Measurements from ENCODE around the gene CRYBB1.

Gene CRYBB1
- total RNA-seq, result 0 reads per million in 3 donors

- no peaks in the 10 kb centered on the region for H3K36me3 ChIP-seq (ENCODE audit: control insufficient read depth, insufficient read depth, low read length)
- no peaks in the 10 kb centered on the region for H3K9me3 ChIP-seq (ENCODE audit: control insufficient read depth, low read length)
- no peaks in the 10 kb centered on the region for H3K4me1 ChIP-seq (ENCODE audit: control insufficient read depth, insufficient read depth, low read length, poor library complexity, severe bottlenecking)
- no peak for DNase-seq
- H3K4me3 ChIP-seq (ENCODE audit: insufficient read depth, low read depth, low read length, poor library complexity, severe bottlenecking), result no peak within 1 kb of the TSS
- no peaks in the 10 kb centered on the region for H3K27me3 ChIP-seq (replicated peaks; ENCODE audit: control insufficient read depth, insufficient read depth, low read length, poor library complexity, severe bottlenecking)
- no peak within 1 kb of the TSS for H3K27ac ChIP-seq (ENCODE audit: insufficient read depth, low read length, poor library complexity, severe bottlenecking)
These were observed at the start of gene CRYBB1 for GRCh38 chr22:26617271-26618199. Gene CRYBB1, minus strand, starts transcription at chr22:26618027. Its CDS starts 1,708 bp downstream, at chr22:26616319.

DNA sequence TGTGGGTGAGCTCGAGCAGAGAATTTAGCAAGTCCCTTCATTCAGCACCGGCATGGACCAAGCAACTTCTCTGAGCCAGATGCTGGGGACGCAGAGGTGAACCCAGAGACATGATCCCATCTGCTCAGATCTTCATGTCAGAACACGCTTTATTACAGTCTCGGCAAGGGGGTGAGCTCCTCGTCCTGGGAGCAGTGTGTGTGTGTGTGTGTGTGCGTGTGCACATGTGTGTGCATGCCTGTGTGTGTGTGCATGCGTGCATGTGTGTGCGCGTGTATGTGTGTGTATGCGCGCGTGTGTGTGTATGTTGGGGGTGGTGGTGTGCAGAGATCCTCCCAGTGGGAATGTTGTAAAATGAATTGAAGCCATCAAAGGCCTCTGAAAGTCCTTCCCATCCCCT is 49.3 kb upstream of the CRYBB1 start:
- no peak overlapping the region for H3K4me3 ChIP-seq (ENCODE audit: insufficient read depth, low read depth, low read length, poor library complexity, severe bottlenecking)
- no peaks in the 10 kb centered on the region for H3K36me3 ChIP-seq (ENCODE audit: control insufficient read depth, insufficient read depth, low read length)
- no peaks in the 10 kb centered on the region for H3K9me3 ChIP-seq (ENCODE audit: control insufficient read depth, low read length)
- DNase-seq, result no peak
- H3K4me1 ChIP-seq (ENCODE audit: control insufficient read depth, insufficient read depth, low read length, poor library complexity, severe bottlenecking), result peaks cover 22% of the 10 kb centered on the region
- H3K27ac ChIP-seq (ENCODE audit: insufficient read depth, low read length, poor library complexity, severe bottlenecking), result no peak overlapping the region
- H3K27me3 ChIP-seq (replicated peaks; ENCODE audit: control insufficient read depth, insufficient read depth, low read length, poor library complexity, severe bottlenecking), result no peaks in the 10 kb centered on the region

- Histone ChIP-seq H3K4me1 (ENCODE audit: control insufficient read depth, insufficient read depth, low read length, poor library complexity, severe bottlenecking) (peaks cover 9% of the 10 kb centered on the region), H3K36me3 (ENCODE audit: control insufficient read depth, insufficient read depth, low read length) (no peaks in the 10 kb centered on the region), H3K27me3 (replicated peaks; ENCODE audit: control insufficient read depth, insufficient read depth, low read length, poor library complexity, severe bottlenecking) (no peaks in the 10 kb centered on the region), H3K27ac (ENCODE audit: insufficient read depth, low read length, poor library complexity, severe bottlenecking) (no peak overlapping the region), H3K4me3 (ENCODE audit: insufficient read depth, low read depth, low read length, poor library complexity, severe bottlenecking) (no peak overlapping the region), H3K9me3 (ENCODE audit: control insufficient read depth, low read length) (no peaks in the 10 kb centered on the region)
- no peak for DNase-seq
These were observed 48.0 kb upstream of the CRYBB1 start for GRCh38 chr22:26665813-26666231.

GRCh38 chr22:26663374-26663923 is 45.6 kb upstream of the CRYBB1 start:
- Histone ChIP-seq H3K36me3 (ENCODE audit: control insufficient read depth, insufficient read depth, low read length) (no peaks in the 10 kb centered on the region), H3K4me3 (ENCODE audit: insufficient read depth, low read depth, low read length, poor library complexity, severe bottlenecking) (no peak overlapping the region), H3K27me3 (replicated peaks; ENCODE audit: control insufficient read depth, insufficient read depth, low read length, poor library complexity, severe bottlenecking) (no peaks in the 10 kb centered on the region), H3K4me1 (ENCODE audit: control insufficient read depth, insufficient read depth, low read length, poor library complexity, severe bottlenecking) (peaks cover 15% of the 10 kb centered on the region), H3K27ac (ENCODE audit: insufficient read depth, low read length, poor library complexity, severe bottlenecking) (no peak overlapping the region), H3K9me3 (ENCODE audit: control insufficient read depth, low read length) (no peaks in the 10 kb centered on the region)
- DNase-seq, result no peak

- no peaks in the 10 kb centered on the region for H3K27me3 ChIP-seq (replicated peaks; ENCODE audit: control insufficient read depth, insufficient read depth, low read length, poor library complexity, severe bottlenecking)
- H3K36me3 ChIP-seq (ENCODE audit: control insufficient read depth, insufficient read depth, low read length), result no peaks in the 10 kb centered on the region
- peaks cover 27% of the 10 kb centered on the region for H3K4me1 ChIP-seq (ENCODE audit: control insufficient read depth, insufficient read depth, low read length, poor library complexity, severe bottlenecking)
- no peak overlapping the region for H3K4me3 ChIP-seq (ENCODE audit: insufficient read depth, low read depth, low read length, poor library complexity, severe bottlenecking)
- no peak overlapping the region for H3K27ac ChIP-seq (ENCODE audit: insufficient read depth, low read length, poor library complexity, severe bottlenecking)
- no peaks in the 10 kb centered on the region for H3K9me3 ChIP-seq (ENCODE audit: control insufficient read depth, low read length)
- no peak for DNase-seq
These were observed 44.3 kb upstream of the CRYBB1 start for GRCh38 chr22:26662160-26662559.

GRCh38 chr22:26660961-26661578 is 43.2 kb upstream of the CRYBB1 start:
- Histone ChIP-seq H3K4me1 (ENCODE audit: control insufficient read depth, insufficient read depth, low read length, poor library complexity, severe bottlenecking) (peaks cover 32% of the 10 kb centered on the region), H3K36me3 (ENCODE audit: control insufficient read depth, insufficient read depth, low read length) (no peaks in the 10 kb centered on the region), H3K9me3 (ENCODE audit: control insufficient read depth, low read length) (no peaks in the 10 kb centered on the region), H3K27ac (ENCODE audit: insufficient read depth, low read length, poor library complexity, severe bottlenecking) (no peak overlapping the region), H3K4me3 (ENCODE audit: insufficient read depth, low read depth, low read length, poor library complexity, severe bottlenecking) (no peak overlapping the region), H3K27me3 (replicated peaks; ENCODE audit: control insufficient read depth, insufficient read depth, low read length, poor library complexity, severe bottlenecking) (no peaks in the 10 kb centered on the region)
- no peak for DNase-seq

DNA sequence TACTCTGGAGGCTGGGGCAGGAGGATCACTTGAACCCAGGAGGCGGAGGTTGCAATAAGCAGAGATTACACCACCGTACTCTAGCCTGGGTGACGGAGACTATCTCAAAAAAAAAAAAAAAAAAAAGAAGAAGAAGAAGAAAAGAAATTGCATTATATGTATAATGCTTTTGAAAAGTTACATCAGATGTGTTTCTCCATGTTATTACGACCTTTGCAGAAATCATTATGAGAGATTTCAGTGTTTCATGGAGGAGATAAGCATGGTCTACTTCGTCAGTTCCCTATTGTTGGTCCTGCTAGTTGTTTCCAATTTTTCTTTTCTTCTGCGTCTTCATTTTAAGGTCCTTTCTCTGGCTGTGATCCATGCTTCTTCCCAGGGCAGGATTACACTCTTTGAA is 42.5 kb upstream of the CRYBB1 start:
- Histone ChIP-seq H3K27ac (ENCODE audit: insufficient read depth, low read length, poor library complexity, severe bottlenecking) (no peak overlapping the region), H3K9me3 (ENCODE audit: control insufficient read depth, low read length) (no peaks in the 10 kb centered on the region), H3K27me3 (replicated peaks; ENCODE audit: control insufficient read depth, insufficient read depth, low read length, poor library complexity, severe bottlenecking) (no peaks in the 10 kb centered on the region), H3K4me3 (ENCODE audit: insufficient read depth, low read depth, low read length, poor library complexity, severe bottlenecking) (no peak overlapping the region), H3K36me3 (ENCODE audit: control insufficient read depth, insufficient read depth, low read length) (no peaks in the 10 kb centered on the region), H3K4me1 (ENCODE audit: control insufficient read depth, insufficient read depth, low read length, poor library complexity, severe bottlenecking) (peaks cover 32% of the 10 kb centered on the region)
- DNase-seq, result no peak

DNA sequence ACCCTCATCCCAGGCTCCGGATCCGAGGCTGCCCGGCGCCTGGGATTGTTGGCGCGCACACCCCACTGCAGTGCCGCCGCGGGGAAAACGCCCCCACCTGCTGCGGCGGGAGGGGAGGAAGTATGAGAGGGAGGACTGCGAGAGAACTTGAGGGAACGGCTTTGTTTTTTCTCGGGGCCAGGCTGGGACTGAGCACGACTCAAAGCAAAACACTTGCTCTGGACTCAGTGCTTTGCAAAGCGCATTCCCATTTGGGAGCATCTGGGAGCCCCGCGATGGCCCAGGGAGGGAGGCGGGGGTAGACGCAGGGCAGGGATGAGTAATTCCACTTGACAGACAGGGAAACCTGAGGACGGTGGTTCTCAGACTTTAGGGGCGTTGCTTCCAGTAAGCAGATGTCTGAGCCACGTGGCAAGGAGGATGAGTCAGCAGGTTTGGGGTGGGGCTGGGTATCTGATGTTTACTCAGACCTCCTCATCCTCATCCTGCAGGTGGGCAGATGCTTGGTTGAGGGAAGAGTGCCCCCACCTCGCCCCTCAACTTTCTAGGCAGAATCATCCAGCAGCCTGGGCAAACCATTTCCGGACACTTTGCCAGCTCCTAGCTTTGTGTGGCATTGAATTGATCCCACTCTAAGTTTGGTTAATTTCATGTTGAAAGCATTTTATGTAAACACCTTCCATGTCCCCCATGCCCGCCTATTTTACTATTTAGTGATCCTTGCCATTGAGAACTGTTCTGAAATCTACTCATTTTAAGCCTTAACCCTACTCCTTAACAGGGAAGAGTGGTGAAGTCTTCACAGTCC is 41.0 kb upstream of the CRYBB1 start:
- Histone ChIP-seq H3K36me3 (ENCODE audit: control insufficient read depth, insufficient read depth, low read length) (no peaks in the 10 kb centered on the region), H3K9me3 (ENCODE audit: control insufficient read depth, low read length) (no peaks in the 10 kb centered on the region), H3K4me3 (ENCODE audit: insufficient read depth, low read depth, low read length, poor library complexity, severe bottlenecking) (peak overlapping the region; percentile 81), H3K27me3 (replicated peaks; ENCODE audit: control insufficient read depth, insufficient read depth, low read length, poor library complexity, severe bottlenecking) (no peaks in the 10 kb centered on the region), H3K4me1 (ENCODE audit: control insufficient read depth, insufficient read depth, low read length, poor library complexity, severe bottlenecking) (peaks cover 27% of the 10 kb centered on the region), H3K27ac (ENCODE audit: insufficient read depth, low read length, poor library complexity, severe bottlenecking) (peak overlapping the region; percentile 50)
- DNase-seq, result peak; percentile 51 to 67 (median 57)

DNA sequence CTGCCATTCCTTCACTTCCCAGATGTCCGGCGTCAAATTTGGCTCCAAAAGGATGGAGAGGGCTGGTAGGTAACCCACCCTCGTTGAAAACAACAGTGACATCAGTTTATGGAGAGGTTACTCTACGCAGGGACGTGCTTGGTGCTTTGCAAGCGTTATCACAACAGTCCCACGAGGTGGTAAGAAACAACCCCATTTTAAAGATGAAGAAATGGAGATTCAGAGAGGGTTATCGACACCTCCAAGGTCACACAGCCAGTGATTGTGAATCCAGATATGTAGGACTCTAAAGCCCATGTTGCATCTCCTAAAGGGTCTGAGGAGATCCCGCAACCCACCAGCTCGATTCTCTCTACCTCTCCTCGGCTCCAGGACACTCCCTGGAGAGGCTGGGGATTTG is 40.3 kb upstream of the CRYBB1 start:
- H3K36me3 ChIP-seq (ENCODE audit: control insufficient read depth, insufficient read depth, low read length), result no peaks in the 10 kb centered on the region
- H3K4me1 ChIP-seq (ENCODE audit: control insufficient read depth, insufficient read depth, low read length, poor library complexity, severe bottlenecking), result peaks cover 27% of the 10 kb centered on the region
- no peaks in the 10 kb centered on the region for H3K9me3 ChIP-seq (ENCODE audit: control insufficient read depth, low read length)
- no peak for DNase-seq
- peak overlapping the region; percentile 50 for H3K27ac ChIP-seq (ENCODE audit: insufficient read depth, low read length, poor library complexity, severe bottlenecking)
- H3K4me3 ChIP-seq (ENCODE audit: insufficient read depth, low read depth, low read length, poor library complexity, severe bottlenecking), result peak overlapping the region; percentile 81
- no peaks in the 10 kb centered on the region for H3K27me3 ChIP-seq (replicated peaks; ENCODE audit: control insufficient read depth, insufficient read depth, low read length, poor library complexity, severe bottlenecking)
